Endothelial cell (in vitro differentiated cells): Measurements from ENCODE around the gene ROR2. TPM values are rescaled to one million over a fixed set of nuclear protein-coding genes. Genes with fewer than 3 reads are reported as not detected.

Experiments
- DNase-seq: peaks from one replicate; pipeline ENCODE4 v3.0.0; 2021; ENCODE audit warnings: low spot score
- H3K27ac Mint-ChIP-seq: one replicate; pipeline ENCODE4 v1.8.0; 2021; ENCODE audit warnings: mixed read lengths, inconsistent platforms; ENCODE audit not compliant: unreplicated experiment
- H3K27me3 Mint-ChIP-seq: one replicate; pipeline ENCODE4 v1.8.0; 2021; ENCODE audit warnings: mild to moderate bottlenecking, moderate library complexity, mixed read lengths, inconsistent platforms; ENCODE audit not compliant: unreplicated experiment
- H3K36me3 Mint-ChIP-seq: one replicate; pipeline ENCODE4 v1.8.0; 2021; ENCODE audit warnings: mild to moderate bottlenecking, low read depth, mixed read lengths, inconsistent platforms; ENCODE audit not compliant: unreplicated experiment
- H3K4me1 Mint-ChIP-seq: one replicate; pipeline ENCODE4 v1.8.0; 2021; ENCODE audit warnings: mild to moderate bottlenecking, mixed read lengths, inconsistent platforms; ENCODE audit not compliant: unreplicated experiment
- H3K4me3 Mint-ChIP-seq: one replicate; pipeline ENCODE4 v1.8.0; 2021; ENCODE audit warnings: mild to moderate bottlenecking, mixed read lengths, inconsistent platforms; ENCODE audit not compliant: unreplicated experiment
- H3K9me3 Mint-ChIP-seq: one replicate; pipeline ENCODE4 v1.8.0; 2021; ENCODE audit warnings: mixed read lengths, inconsistent platforms; ENCODE audit not compliant: unreplicated experiment
- CTCF ChIP-seq: fragments of 200-600 bp; sonication (generic); IDR thresholded peaks from one replicate; pipeline ENCODE4 v1.5.0; 2021; ENCODE audit warnings: antibody characterized with exemption; ENCODE audit not compliant: unreplicated experiment
- total RNA-seq: library from RNA; stranded (reverse); fragmentation: NEBNext Ultra II Directional; extraction: Animal tissue kit (Norgen Biotek cat#: 25700); gene quantifications from one replicate; pipeline ENCODE4 v1.2.1, GENCODE V29; 2021; ENCODE audit not compliant: unreplicated experiment

The ROR2 gene
- total RNA-seq, 1 donor from 2014 or later = 3.5 TPM

- no peak overlapping the region for H3K4me3 Mint-ChIP-seq
- no peaks in the 10 kb centered on the region for H3K36me3 Mint-ChIP-seq
- no peaks in the 10 kb centered on the region for H3K9me3 Mint-ChIP-seq
- no peak for TF ChIP-seq CTCF
- H3K27ac Mint-ChIP-seq = no peak overlapping the region
- no peaks in the 10 kb centered on the region for H3K4me1 Mint-ChIP-seq
- no peak for DNase-seq
- H3K27me3 Mint-ChIP-seq = peaks cover 2% of the 10 kb centered on the region
These were observed 238.1 kb downstream of the ROR2 start for GRCh38 chr9:91711755-91712601.

GRCh38 chr9:91710158-91710557 lies 239.9 kb downstream of the ROR2 start:
- no peak for TF ChIP-seq CTCF
- H3K4me3 Mint-ChIP-seq = no peak overlapping the region
- H3K4me1 Mint-ChIP-seq = no peaks in the 10 kb centered on the region
- no peaks in the 10 kb centered on the region for H3K36me3 Mint-ChIP-seq
- H3K9me3 Mint-ChIP-seq = no peaks in the 10 kb centered on the region
- H3K27ac Mint-ChIP-seq = no peak overlapping the region
- DNase-seq = no peak
- H3K27me3 Mint-ChIP-seq = peaks cover 2% of the 10 kb centered on the region

- H3K27ac Mint-ChIP-seq = no peak overlapping the region
- TF ChIP-seq CTCF = no peak
- H3K9me3 Mint-ChIP-seq = no peaks in the 10 kb centered on the region
- H3K27me3 Mint-ChIP-seq = peaks cover 2% of the 10 kb centered on the region
- no peak overlapping the region for H3K4me3 Mint-ChIP-seq
- no peaks in the 10 kb centered on the region for H3K4me1 Mint-ChIP-seq
- no peaks in the 10 kb centered on the region for H3K36me3 Mint-ChIP-seq
- no peak for DNase-seq
These were observed 244.6 kb downstream of the ROR2 start for GRCh38 chr9:91705386-91705785.

GRCh38 chr9:91700475-91700874 lies 249.6 kb downstream of the ROR2 start:
- Mint-ChIP-seq H3K36me3 (no peaks in the 10 kb centered on the region), H3K4me3 (no peak overlapping the region), H3K27me3 (no peaks in the 10 kb centered on the region), H3K27ac (no peak overlapping the region), H3K9me3 (no peaks in the 10 kb centered on the region), H3K4me1 (no peaks in the 10 kb centered on the region)
- TF ChIP-seq CTCF = no peak
- DNase-seq = no peak

- peaks cover 2% of the 10 kb centered on the region for H3K27me3 Mint-ChIP-seq
- peaks cover 6% of the 10 kb centered on the region for H3K4me1 Mint-ChIP-seq
- H3K36me3 Mint-ChIP-seq = no peaks in the 10 kb centered on the region
- no peak for DNase-seq
- H3K9me3 Mint-ChIP-seq = no peaks in the 10 kb centered on the region
- no peak for TF ChIP-seq CTCF
- no peak overlapping the region for H3K27ac Mint-ChIP-seq
- no peak overlapping the region for H3K4me3 Mint-ChIP-seq
These were observed 251.8 kb downstream of the ROR2 start for GRCh38 chr9:91698266-91698665.
